ENCODE data around the gene OR2A2.

- TF ChIP-seq, protein P1, sequence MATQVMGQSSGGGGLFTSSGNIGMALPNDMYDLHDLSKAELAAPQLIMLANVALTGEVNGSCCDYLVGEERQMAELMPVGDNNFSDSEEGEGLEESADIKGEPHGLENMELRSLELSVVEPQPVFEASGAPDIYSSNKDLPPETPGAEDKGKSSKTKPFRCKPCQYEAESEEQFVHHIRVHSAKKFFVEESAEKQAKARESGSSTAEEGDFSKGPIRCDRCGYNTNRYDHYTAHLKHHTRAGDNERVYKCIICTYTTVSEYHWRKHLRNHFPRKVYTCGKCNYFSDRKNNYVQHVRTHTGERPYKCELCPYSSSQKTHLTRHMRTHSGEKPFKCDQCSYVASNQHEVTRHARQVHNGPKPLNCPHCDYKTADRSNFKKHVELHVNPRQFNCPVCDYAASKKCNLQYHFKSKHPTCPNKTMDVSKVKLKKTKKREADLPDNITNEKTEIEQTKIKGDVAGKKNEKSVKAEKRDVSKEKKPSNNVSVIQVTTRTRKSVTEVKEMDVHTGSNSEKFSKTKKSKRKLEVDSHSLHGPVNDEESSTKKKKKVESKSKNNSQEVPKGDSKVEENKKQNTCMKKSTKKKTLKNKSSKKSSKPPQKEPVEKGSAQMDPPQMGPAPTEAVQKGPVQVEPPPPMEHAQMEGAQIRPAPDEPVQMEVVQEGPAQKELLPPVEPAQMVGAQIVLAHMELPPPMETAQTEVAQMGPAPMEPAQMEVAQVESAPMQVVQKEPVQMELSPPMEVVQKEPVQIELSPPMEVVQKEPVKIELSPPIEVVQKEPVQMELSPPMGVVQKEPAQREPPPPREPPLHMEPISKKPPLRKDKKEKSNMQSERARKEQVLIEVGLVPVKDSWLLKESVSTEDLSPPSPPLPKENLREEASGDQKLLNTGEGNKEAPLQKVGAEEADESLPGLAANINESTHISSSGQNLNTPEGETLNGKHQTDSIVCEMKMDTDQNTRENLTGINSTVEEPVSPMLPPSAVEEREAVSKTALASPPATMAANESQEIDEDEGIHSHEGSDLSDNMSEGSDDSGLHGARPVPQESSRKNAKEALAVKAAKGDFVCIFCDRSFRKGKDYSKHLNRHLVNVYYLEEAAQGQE (IDR thresholded peaks at IDR 0.05; ENCODE audit: low read depth, low read length) = no peak
- no peak for TF ChIP-seq NFYA (IDR thresholded peaks at IDR 0.05; ENCODE audit: borderline replicate concordance, low read depth, low read length)
These were observed 23.4 kb upstream of the OR2A2 start, which contains the start of gene OR2A12 for GRCh38 chr7:144085978-144086377.

Measured in GM12878 (cell line).